Measurements from ENCODE around the gene GSE1.

Gene GSE1

DNA sequence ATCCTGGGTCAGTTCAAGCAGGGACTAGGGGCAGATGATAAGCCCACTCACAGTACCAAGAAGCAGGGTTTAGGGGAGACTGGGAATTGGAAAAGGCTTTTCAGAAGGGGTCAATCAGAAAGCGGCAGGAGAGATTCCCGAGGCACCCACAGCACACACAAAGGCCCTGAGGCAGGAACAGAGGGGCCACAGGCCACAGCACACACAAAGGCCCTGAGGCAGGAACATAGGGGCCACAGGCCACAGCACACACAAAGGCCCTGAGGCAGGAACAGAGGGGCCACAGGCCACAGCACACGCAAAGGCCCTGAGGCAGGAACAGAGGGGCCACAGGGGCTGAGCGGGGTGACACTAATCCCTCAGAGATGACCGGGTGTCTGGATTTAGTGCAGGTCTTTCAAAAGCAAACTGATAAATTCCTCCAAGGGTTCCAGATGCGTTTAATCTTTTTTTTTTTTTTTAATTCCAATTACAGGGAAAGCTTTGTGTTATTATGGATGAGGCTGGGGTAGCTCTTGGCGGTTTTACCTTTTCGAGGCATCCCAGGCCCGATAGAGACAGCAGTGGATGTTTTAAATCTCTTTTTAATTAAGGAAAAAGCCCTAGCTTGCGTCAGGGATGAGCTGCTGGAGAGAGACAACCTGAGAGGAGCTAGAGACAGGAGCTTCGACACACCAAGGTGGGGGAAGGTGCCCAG is 106.6 kb downstream of the GSE1 start:
- no peak for DNase-seq (ENCODE audit: low read depth in 2 of 2)

DNA sequence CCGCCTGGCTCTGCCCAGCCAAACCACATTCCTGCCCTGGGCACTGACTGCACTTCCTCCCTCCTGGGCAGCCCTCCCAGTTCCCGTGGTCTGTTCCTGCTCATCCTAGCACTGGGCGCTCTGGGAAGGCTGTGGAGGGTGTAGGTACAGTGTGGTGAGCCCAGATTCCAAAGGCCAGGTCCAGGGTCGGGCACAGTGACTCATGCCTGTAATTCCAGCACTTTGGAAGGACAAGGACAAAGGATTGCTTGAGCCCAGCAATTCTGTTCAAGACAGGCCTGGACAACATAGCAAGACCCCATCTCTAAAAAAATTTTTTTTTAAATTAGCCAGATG is 107.1 kb downstream of the GSE1 start:
- DNase-seq (ENCODE audit: low read depth in 2 of 2), result no peak

- DNase-seq (ENCODE audit: low read depth in 2 of 2), result no peak
Observed at GRCh38 chr16:85722128-85722893, 109.2 kb downstream of the GSE1 start.

- no peak for DNase-seq (ENCODE audit: low read depth in 2 of 2)
Observed at GRCh38 chr16:85724126-85724879, 111.2 kb downstream of the GSE1 start.

DNA sequence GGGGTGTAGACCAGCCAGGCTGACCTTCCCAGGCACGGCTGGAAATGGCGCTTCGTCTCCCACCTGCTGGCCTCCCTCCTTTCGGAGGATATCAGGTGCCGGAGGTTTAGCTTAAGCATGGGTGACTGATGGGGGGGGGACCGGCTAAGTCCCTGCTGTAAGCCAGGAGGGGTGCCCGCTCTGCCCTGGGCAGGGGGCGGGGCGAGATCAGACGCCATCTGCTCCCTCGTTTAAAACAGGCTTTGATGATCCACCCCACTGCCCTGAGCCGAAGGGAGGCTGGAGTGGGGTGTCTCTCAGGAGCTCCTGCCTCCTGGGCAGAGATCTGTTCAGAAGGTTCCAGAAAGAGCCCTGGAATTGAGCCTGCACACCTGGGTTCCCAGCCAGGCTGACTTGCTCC is 111.8 kb downstream of the GSE1 start:
- DNase-seq (ENCODE audit: low read depth in 2 of 2), result no peak
